Activated CD8-positive, alpha-beta T cell treated with anti-CD3 and anti-CD28 coated beads for 36 hours (primary cell): ENCODE measurements around the gene MYF6. TPM values are rescaled to one million over a fixed set of nuclear protein-coding genes. Genes with fewer than 3 reads are reported as not detected.

Experiments
- ATAC-seq: fragments of 200-7000 bp; cut with Tn5 transposase; one replicate; pipeline ENCODE4 v1.10.0; 2021; ENCODE audit warnings: mild to moderate bottlenecking, moderate library complexity
- CTCF ChIA-PET: fragments of 350-600 bp; sonication (Branson Sonifier 250); formaldehyde crosslinking; loops from one replicate; lab custom pipeline; 2021; ENCODE audit warnings: antibody characterized with exemption; lab: Charles Lee
- POLR2A ChIA-PET: fragments of 350-600 bp; sonication (Branson Sonifier 250); formaldehyde crosslinking; loops from one replicate; lab custom pipeline; 2021; ENCODE audit warnings: antibody characterized with exemption; lab: Charles Lee
- DNase-seq: peaks from one replicate; pipeline ENCODE4 v3.0.0-alpha.2; 2020
- H3K27ac Mint-ChIP-seq: one replicate; pipeline ENCODE4 v1.8.0; 2021; ENCODE audit warnings: mild to moderate bottlenecking, mixed read lengths
- H3K27me3 Mint-ChIP-seq: one replicate; pipeline ENCODE4 v1.8.0; 2021; ENCODE audit warnings: mixed read lengths
- H3K36me3 Mint-ChIP-seq: one replicate; pipeline ENCODE4 v1.8.0; 2021; ENCODE audit warnings: low read depth, mixed read lengths
- H3K4me1 Mint-ChIP-seq: one replicate; pipeline ENCODE4 v1.8.0; 2021; ENCODE audit warnings: low read depth, mixed read lengths
- H3K4me3 Mint-ChIP-seq: one replicate; pipeline ENCODE4 v1.8.0; 2021; ENCODE audit warnings: mild to moderate bottlenecking, moderate library complexity, mixed read lengths
- H3K9me3 Mint-ChIP-seq: one replicate; pipeline ENCODE4 v1.8.0; 2021; ENCODE audit warnings: mixed read lengths
- intact Hi-C: fragments of 100-400 bp; cut with micrococcal nuclease; formaldehyde crosslinking; loops from one replicate; pipeline ENCODE4 v1.10.0; 2022
- total RNA-seq, 2 experiments: library from RNA; stranded (reverse); gene quantifications; one replicate each; pipeline ENCODE4 v1.2.3, GENCODE V29; 2021
- TF ChIP-seq, protein P1 (sequence below): fragments of 200-600 bp; IDR thresholded peaks from one replicate; pipeline ENCODE4 v1.8.0; 2022; ENCODE audit warnings: antibody characterized with exemption, mild to moderate bottlenecking

MYF6 gene
- total RNA-seq, 2 experiments from 2014 or later = not detected

DNA sequence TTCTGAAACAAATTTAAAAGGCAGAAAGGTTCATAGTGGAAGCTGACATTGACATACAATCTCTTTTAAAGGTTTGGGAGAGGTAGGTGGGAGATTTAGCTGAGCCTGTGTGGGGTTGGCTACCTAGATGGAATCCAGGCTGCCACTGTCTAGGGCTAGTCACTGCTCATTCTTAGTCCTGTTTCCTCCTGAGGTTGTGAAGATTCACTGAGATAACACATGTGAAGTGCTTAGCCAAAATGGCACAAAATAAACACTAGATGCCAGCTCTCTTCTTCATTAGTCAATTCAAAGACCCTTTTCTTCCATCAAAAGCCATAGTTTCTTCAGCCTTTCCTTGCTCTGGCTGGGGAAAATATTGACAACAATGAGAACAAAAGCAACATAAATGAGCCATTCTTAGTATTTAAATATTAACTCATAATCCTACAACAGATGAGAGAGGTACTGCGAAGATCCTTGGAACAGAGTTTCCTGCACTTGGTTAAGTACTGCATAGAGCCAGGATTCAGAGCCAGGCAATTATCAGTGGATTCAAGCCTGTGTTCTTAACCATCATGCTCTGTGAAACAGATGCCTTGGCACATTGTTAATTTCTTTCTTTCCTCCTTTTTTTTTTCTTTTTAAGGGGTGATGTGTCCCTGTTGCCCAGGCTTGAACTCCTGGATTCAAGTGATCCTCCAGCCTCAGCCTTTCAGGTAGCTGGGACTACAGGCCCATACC is 3.5 kb downstream of the MYF6 start:
- H3K27ac Mint-ChIP-seq = no peak overlapping the region

DNA sequence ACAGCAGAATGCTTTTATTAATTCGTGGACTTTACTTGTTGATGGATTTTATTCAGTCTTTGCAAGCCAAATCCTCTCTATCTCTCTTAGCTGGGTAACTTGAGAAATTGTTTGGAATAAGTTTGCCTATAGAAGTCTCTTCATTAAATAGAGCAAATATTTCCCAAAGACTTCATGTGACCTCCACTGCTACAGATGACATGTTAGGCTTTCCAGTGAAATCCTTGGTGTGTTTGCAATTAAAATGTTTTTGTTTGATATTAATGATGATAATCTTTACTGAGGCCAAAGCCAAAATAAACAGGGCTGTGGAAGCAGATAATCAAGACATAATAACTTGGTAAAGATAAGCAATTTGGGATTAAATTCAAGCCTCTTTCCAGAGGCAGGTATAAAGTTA is 4.4 kb downstream of the MYF6 start:
- ATAC-seq (no peak), DNase-seq (no peak)
- TF ChIP-seq, protein P1, sequence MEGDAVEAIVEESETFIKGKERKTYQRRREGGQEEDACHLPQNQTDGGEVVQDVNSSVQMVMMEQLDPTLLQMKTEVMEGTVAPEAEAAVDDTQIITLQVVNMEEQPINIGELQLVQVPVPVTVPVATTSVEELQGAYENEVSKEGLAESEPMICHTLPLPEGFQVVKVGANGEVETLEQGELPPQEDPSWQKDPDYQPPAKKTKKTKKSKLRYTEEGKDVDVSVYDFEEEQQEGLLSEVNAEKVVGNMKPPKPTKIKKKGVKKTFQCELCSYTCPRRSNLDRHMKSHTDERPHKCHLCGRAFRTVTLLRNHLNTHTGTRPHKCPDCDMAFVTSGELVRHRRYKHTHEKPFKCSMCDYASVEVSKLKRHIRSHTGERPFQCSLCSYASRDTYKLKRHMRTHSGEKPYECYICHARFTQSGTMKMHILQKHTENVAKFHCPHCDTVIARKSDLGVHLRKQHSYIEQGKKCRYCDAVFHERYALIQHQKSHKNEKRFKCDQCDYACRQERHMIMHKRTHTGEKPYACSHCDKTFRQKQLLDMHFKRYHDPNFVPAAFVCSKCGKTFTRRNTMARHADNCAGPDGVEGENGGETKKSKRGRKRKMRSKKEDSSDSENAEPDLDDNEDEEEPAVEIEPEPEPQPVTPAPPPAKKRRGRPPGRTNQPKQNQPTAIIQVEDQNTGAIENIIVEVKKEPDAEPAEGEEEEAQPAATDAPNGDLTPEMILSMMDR = no peak
- Mint-ChIP-seq H3K4me3 (no peak overlapping the region), H3K36me3 (no peaks in the 10 kb centered on the region), H3K27me3 (peaks cover 50% of the 10 kb centered on the region), H3K4me1 (no peaks in the 10 kb centered on the region), H3K27ac (no peak overlapping the region), H3K9me3 (peaks cover 2% of the 10 kb centered on the region)
- intact Hi-C loops = no loop called here
- ChIA-PET CTCF (no interaction called here), POLR2A (no interaction called here)

More for the DNA sequence above, 3.5 kb downstream of the MYF6 start:
- DNase-seq (no peak), ATAC-seq (no peak)
- TF ChIP-seq, protein P1 = no peak
- H3K9me3 Mint-ChIP-seq = peaks cover 2% of the 10 kb centered on the region
- intact Hi-C loops = no loop called here
- no peak overlapping the region for H3K4me3 Mint-ChIP-seq
- no peaks in the 10 kb centered on the region for H3K4me1 Mint-ChIP-seq
- no peaks in the 10 kb centered on the region for H3K36me3 Mint-ChIP-seq
- POLR2A ChIA-PET = no interaction called here
- CTCF ChIA-PET = interaction anchor here (1.0 kb wide), 1 partner anchor 27 kb away, joined by 3 read pairs; no protein-coding TSS in a partner anchor
- H3K27me3 Mint-ChIP-seq = peaks cover 48% of the 10 kb centered on the region

DNA sequence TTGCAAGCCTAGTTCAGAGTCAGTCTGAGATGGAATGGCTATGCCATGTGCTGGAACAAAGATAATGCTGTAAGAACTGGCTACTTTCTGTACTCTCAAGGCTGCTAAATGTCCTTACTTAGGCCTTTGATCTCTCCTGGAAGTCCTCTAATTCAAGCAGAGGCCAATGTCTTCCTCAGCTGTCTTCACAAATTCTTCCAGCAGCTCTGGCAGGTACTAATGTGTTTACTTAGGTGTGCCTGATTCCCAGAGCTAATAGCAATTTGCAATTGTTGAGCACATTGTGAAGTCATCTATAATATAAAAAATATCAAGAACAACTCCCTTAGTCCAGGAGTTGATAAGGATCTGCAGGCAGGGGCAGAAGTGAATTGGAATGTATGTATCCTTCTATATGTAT is 5.4 kb downstream of the MYF6 start:
- ChIA-PET POLR2A (no interaction called here), CTCF (no interaction called here)
- no peaks in the 10 kb centered on the region for H3K36me3 Mint-ChIP-seq
- peaks cover 42% of the 10 kb centered on the region for H3K27me3 Mint-ChIP-seq
- H3K4me1 Mint-ChIP-seq = no peaks in the 10 kb centered on the region
- TF ChIP-seq, protein P1 = no peak
- H3K27ac Mint-ChIP-seq = no peak overlapping the region
- intact Hi-C loops = no loop called here
- no peak for ATAC-seq
- no peak for DNase-seq
- H3K9me3 Mint-ChIP-seq = peaks cover 2% of the 10 kb centered on the region
- H3K4me3 Mint-ChIP-seq = no peak overlapping the region

DNA sequence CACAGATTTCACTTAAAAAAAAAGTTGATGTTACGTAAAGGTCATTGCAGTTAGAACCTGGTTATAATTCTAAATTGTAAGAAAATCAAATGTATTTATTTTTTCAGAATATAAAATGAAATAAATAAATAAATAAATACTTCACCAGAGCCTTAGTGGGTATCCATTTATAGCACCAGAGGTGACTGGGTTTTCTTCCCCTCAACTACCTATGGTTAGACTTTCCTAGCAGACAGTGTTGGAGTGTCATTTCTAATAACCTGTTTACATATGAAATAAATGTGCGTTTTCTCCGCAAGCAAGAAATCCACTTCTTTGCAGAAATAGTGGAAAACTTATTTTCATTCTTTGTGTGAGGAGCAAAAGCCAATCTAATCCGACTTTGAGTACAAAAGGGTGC is 6.0 kb downstream of the MYF6 start:
- H3K27me3 Mint-ChIP-seq = peaks cover 41% of the 10 kb centered on the region
- peaks cover 2% of the 10 kb centered on the region for H3K9me3 Mint-ChIP-seq
- CTCF ChIA-PET = no interaction called here
- TF ChIP-seq, protein P1 = no peak
- intact Hi-C loops = no loop called here
- no peak overlapping the region for H3K4me3 Mint-ChIP-seq
- H3K27ac Mint-ChIP-seq = no peak overlapping the region
- H3K36me3 Mint-ChIP-seq = no peaks in the 10 kb centered on the region
- DNase-seq = no peak
- no peaks in the 10 kb centered on the region for H3K4me1 Mint-ChIP-seq
- POLR2A ChIA-PET = no interaction called here
- no peak for ATAC-seq

DNA sequence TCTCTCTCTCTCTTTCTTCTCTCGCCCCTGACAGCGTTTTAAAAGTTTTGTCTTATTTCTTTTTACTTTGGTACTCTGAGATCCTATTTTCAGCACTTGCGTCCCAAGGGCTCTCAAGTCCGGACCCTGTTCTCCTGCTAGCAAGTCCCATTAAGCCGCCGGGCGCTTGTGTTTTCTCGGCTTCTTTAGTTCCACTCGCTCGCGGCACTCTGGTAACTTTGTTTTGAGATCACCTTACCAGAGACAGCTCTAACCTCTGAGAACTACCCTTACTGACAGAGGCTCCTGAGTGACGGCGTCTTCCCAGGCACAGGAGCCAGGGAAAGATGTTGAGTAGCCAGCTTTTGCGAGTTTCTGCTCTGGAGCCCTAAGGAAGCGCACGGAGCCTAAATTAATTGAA is 6.6 kb downstream of the MYF6 start:
- CTCF ChIA-PET = no interaction called here
- Mint-ChIP-seq H3K4me1 (no peaks in the 10 kb centered on the region), H3K27me3 (peaks cover 35% of the 10 kb centered on the region), H3K4me3 (no peak overlapping the region), H3K27ac (no peak overlapping the region), H3K9me3 (peaks cover 2% of the 10 kb centered on the region), H3K36me3 (no peaks in the 10 kb centered on the region)
- TF ChIP-seq, protein P1 = no peak
- ATAC-seq (no peak), DNase-seq (no peak)
- POLR2A ChIA-PET = no interaction called here
- intact Hi-C loops = no loop called here
